Measurements from ENCODE around the gene RANBP9. TPM values are rescaled to one million over a fixed set of nuclear protein-coding genes. Genes with fewer than 3 reads are reported as not detected.

Gene RANBP9
- total RNA-seq, 1 donor from 2014 or later, result 55.4 TPM

DNA sequence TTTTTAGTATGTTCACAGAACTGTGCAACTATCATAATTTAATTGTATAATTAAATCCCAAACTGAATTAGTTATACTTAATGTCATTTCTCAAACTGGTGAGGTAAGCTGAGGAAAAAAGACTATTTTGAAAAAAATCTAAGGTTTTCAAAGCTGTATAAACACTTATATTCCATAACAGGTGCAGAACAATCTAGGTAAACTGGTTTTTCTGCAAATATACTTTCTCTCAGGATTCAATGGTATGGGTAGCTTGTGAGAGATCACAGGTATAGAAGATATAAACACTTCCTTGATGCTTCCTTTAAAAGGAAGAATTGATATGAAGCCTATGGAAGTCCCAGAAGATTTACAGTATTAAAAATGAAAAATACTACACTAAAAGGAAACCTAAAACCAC is 62.8 kb downstream of the RANBP9 start:
- no peak for TF ChIP-seq CTCF (IDR thresholded peaks at IDR 0.05)
- H3K27ac Mint-ChIP-seq (ENCODE audit: unreplicated experiment), result no peak overlapping the region
- DNase-seq (ENCODE audit: extremely low spot score, unreplicated experiment), result no peak
- H3K36me3 Mint-ChIP-seq (ENCODE audit: unreplicated experiment), result peaks cover 29% of the 10 kb centered on the region
- H3K27me3 Mint-ChIP-seq (ENCODE audit: unreplicated experiment), result no peaks in the 10 kb centered on the region
- no peaks in the 10 kb centered on the region for H3K9me3 Mint-ChIP-seq (ENCODE audit: unreplicated experiment)
- no peak overlapping the region for H3K4me3 Mint-ChIP-seq (ENCODE audit: unreplicated experiment)
- peaks cover 17% of the 10 kb centered on the region for H3K4me1 Mint-ChIP-seq (ENCODE audit: unreplicated experiment)

DNA sequence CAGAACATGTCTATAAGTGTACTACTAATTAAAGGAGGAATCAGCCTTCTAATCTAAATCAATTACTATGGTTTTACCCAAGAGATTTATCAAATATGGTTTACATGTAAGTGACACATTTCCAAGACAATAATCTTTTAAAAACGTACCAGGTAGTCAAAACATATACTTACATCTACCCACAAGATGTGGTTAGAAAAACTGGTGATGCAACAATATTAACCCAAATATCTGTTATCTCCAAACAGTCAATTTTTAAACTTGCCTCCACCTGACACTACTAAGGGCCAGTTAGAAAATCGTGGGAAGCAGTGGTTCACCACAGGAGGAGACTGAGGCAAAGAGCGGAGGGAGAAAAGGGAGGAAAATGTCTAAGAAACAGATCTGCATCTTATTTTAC is 68.5 kb downstream of the RANBP9 start:
- peaks cover 33% of the 10 kb centered on the region for H3K36me3 Mint-ChIP-seq (ENCODE audit: unreplicated experiment)
- no peak overlapping the region for H3K27ac Mint-ChIP-seq (ENCODE audit: unreplicated experiment)
- no peak for TF ChIP-seq CTCF (IDR thresholded peaks at IDR 0.05)
- H3K9me3 Mint-ChIP-seq (ENCODE audit: unreplicated experiment), result no peaks in the 10 kb centered on the region
- H3K4me1 Mint-ChIP-seq (ENCODE audit: unreplicated experiment), result peaks cover 11% of the 10 kb centered on the region
- H3K27me3 Mint-ChIP-seq (ENCODE audit: unreplicated experiment), result no peaks in the 10 kb centered on the region
- H3K4me3 Mint-ChIP-seq (ENCODE audit: unreplicated experiment), result no peak overlapping the region
- no peak for DNase-seq (ENCODE audit: extremely low spot score, unreplicated experiment)

DNA sequence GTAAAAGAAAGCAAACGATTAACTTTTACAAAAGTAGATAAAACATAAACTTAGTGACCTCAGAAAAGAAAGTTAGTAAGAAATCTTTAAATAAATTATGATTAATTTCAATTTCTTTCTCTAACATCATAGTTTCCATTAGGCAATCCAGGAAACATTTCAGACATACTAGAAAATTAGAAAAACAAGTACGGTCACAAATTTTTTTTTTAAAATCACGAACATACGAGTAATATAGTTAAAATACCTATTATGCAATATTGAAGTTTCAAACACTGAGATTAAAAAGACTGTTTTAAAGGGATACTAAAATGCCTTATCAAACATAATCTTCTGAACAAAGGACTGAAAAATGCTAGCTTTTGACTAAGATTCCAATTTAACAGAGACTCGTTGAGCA is 70.3 kb downstream of the RANBP9 start:
- Mint-ChIP-seq H3K36me3 (ENCODE audit: unreplicated experiment) (peaks cover 39% of the 10 kb centered on the region), H3K9me3 (ENCODE audit: unreplicated experiment) (no peaks in the 10 kb centered on the region), H3K27ac (ENCODE audit: unreplicated experiment) (peak overlapping the region; percentile 67), H3K4me3 (ENCODE audit: unreplicated experiment) (no peak overlapping the region), H3K4me1 (ENCODE audit: unreplicated experiment) (peaks cover 11% of the 10 kb centered on the region), H3K27me3 (ENCODE audit: unreplicated experiment) (no peaks in the 10 kb centered on the region)
- no peak for TF ChIP-seq CTCF (IDR thresholded peaks at IDR 0.05)
- DNase-seq (ENCODE audit: extremely low spot score, unreplicated experiment), result no peak

GRCh38 chr6:13638626-13639025 is 73.0 kb downstream of the RANBP9 start:
- TF ChIP-seq CTCF (IDR thresholded peaks at IDR 0.05), result no peak
- no peaks in the 10 kb centered on the region for H3K9me3 Mint-ChIP-seq (ENCODE audit: unreplicated experiment)
- H3K4me1 Mint-ChIP-seq (ENCODE audit: unreplicated experiment), result peaks cover 8% of the 10 kb centered on the region
- peaks cover 43% of the 10 kb centered on the region for H3K36me3 Mint-ChIP-seq (ENCODE audit: unreplicated experiment)
- no peaks in the 10 kb centered on the region for H3K27me3 Mint-ChIP-seq (ENCODE audit: unreplicated experiment)
- DNase-seq (ENCODE audit: extremely low spot score, unreplicated experiment), result no peak
- peak overlapping the region; percentile 55 for H3K27ac Mint-ChIP-seq (ENCODE audit: unreplicated experiment)
- H3K4me3 Mint-ChIP-seq (ENCODE audit: unreplicated experiment), result no peak overlapping the region

GRCh38 chr6:13638014-13638413 is 73.6 kb downstream of the RANBP9 start:
- Mint-ChIP-seq H3K4me3 (ENCODE audit: unreplicated experiment) (no peak overlapping the region), H3K36me3 (ENCODE audit: unreplicated experiment) (peaks cover 42% of the 10 kb centered on the region), H3K9me3 (ENCODE audit: unreplicated experiment) (no peaks in the 10 kb centered on the region), H3K4me1 (ENCODE audit: unreplicated experiment) (peaks cover 8% of the 10 kb centered on the region), H3K27ac (ENCODE audit: unreplicated experiment) (no peak overlapping the region), H3K27me3 (ENCODE audit: unreplicated experiment) (no peaks in the 10 kb centered on the region)
- no peak for TF ChIP-seq CTCF (IDR thresholded peaks at IDR 0.05)
- DNase-seq (ENCODE audit: extremely low spot score, unreplicated experiment), result no peak

All from osteocyte (in vitro differentiated cells).